B cell (primary cell): Measurements from ENCODE around the gene PISD. TPM values are rescaled to one million over a fixed set of nuclear protein-coding genes. Genes with fewer than 3 reads are reported as not detected.

ENCODE experiments used
- ATAC-seq: fragments of 200-7000 bp; cut with Tn5 transposase; one replicate; pipeline ENCODE4 v1.10.0; 2021; ENCODE audit warnings: low read depth, mild to moderate bottlenecking, moderate number of reproducible peaks, moderate library complexity
- CTCF ChIA-PET: fragments of 350-600 bp; sonication (Branson Sonifier 250); formaldehyde crosslinking; loops from one replicate; lab custom pipeline; 2021; ENCODE audit warnings: antibody characterized with exemption, inconsistent platforms; lab: Charles Lee
- POLR2A ChIA-PET: fragments of 350-600 bp; sonication (Branson Sonifier 250); formaldehyde crosslinking; loops from one replicate; lab custom pipeline; 2021; ENCODE audit warnings: antibody characterized with exemption; lab: Charles Lee
- DNase-seq: peaks from one replicate; pipeline ENCODE4 v3.0.0; 2013
- H2AFZ ChIP-seq: 2 replicates; pipeline ENCODE4 v1.6.1; 2012; ENCODE audit warnings: mild to moderate bottlenecking, low read depth, low read length; ENCODE audit not compliant: insufficient read depth, poor library complexity, severe bottlenecking
- H3K27ac ChIP-seq, 2 donors: 1 replicate in 1 of 2; 2 replicates in 1 of 2; pipeline ENCODE4 v1.5.1; 2012 to 2013; ENCODE audit warnings: low read length in 2 of 2, mild to moderate bottlenecking in 2 of 2, moderate library complexity in 1 of 2
- H3K27me3 ChIP-seq, 4 experiments: fragments of 200-600 bp in 1 of 4; sonication (generic) in 1 of 4; replicated peaks in 1 of 4; 1 replicate in 2 of 4; 2 replicates in 2 of 4; pipeline versions ENCODE4 v1.6.1 to v1.7.0; 2013 to 2016; ENCODE audit warnings: low read length in 3 of 4, mild to moderate bottlenecking in 2 of 4, mixed read lengths in 1 of 4, moderate library complexity in 1 of 4; ENCODE audit not compliant: insufficient read depth in 4 of 4, control insufficient read depth in 3 of 4; ENCODE audit errors: control extremely low read depth in 1 of 4
- H3K36me3 ChIP-seq, 2 experiments: replicated peaks in 1 of 2; 1 replicate in 1 of 2; 2 replicates in 1 of 2; pipeline versions ENCODE4 v1.6.1 to v1.7.1; 2013; ENCODE audit warnings: low read length in 1 of 2; ENCODE audit not compliant: insufficient read depth in 2 of 2, control insufficient read depth in 1 of 2; ENCODE audit errors: control extremely low read depth in 1 of 2, extremely low read depth in 1 of 2
- H3K4me1 ChIP-seq, 2 donors: fragments of 200-600 bp in 1 of 2; sonication (generic) in 1 of 2; 1 replicate in 1 of 2; 2 replicates in 1 of 2; pipeline versions ENCODE4 v1.5.1 to v1.6.1; 2013 to 2017; ENCODE audit warnings: low read length in 2 of 2; ENCODE audit not compliant: control insufficient read depth in 2 of 2, insufficient read depth in 2 of 2
- H3K4me2 ChIP-seq: replicated peaks from 2 replicates; pipeline ENCODE3; 2012; ENCODE audit warnings: mild to moderate bottlenecking, low read depth, low read length; ENCODE audit not compliant: poor library complexity, severe bottlenecking
- H3K4me3 ChIP-seq, 5 experiments: fragments of 200-600 bp in 1 of 5; sonication (generic) in 1 of 5; 1 replicate in 3 of 5; 2 replicates in 2 of 5; pipeline versions ENCODE4 v1.5.1 to v1.7.0; 2011 to 2016; ENCODE audit warnings: low read length in 4 of 5, mild to moderate bottlenecking in 4 of 5, low read depth in 2 of 5, control low read depth in 1 of 5, moderate library complexity in 1 of 5; ENCODE audit not compliant: insufficient read depth in 1 of 5; ENCODE audit errors: control extremely low read depth in 1 of 5, extremely low read depth in 1 of 5
- H3K79me2 ChIP-seq: fragments of 200-600 bp; sonication (generic); one replicate; pipeline ENCODE4 v1.6.0; 2016; ENCODE audit warnings: low read length; ENCODE audit not compliant: control insufficient read depth, insufficient read depth
- H3K9ac ChIP-seq: fragments of 200-600 bp; sonication (generic); 2 replicates; pipeline ENCODE4 v1.6.1; 2017; ENCODE audit warnings: mild to moderate bottlenecking, low read length, moderate library complexity
- H3K9me3 ChIP-seq, 3 donors: one replicate each; pipeline versions ENCODE4 v1.6.1 to v1.7.1; 2013; ENCODE audit warnings: low read length in 2 of 3; ENCODE audit not compliant: control insufficient read depth in 2 of 3, insufficient read depth in 1 of 3; ENCODE audit errors: control extremely low read depth in 1 of 3
- H4K20me1 ChIP-seq: 2 replicates; pipeline ENCODE4 v1.6.0; 2012; ENCODE audit warnings: mild to moderate bottlenecking, low read length; ENCODE audit not compliant: insufficient read depth, control insufficient read depth, poor library complexity, severe bottlenecking
- H3K27ac Mint-ChIP-seq: one replicate; pipeline ENCODE4 v1.8.0; 2021; ENCODE audit warnings: mixed read lengths
- H3K27me3 Mint-ChIP-seq: one replicate; pipeline ENCODE4 v1.8.0; 2021; ENCODE audit warnings: mixed read lengths
- H3K4me1 Mint-ChIP-seq: one replicate; pipeline ENCODE4 v1.8.0; 2021; ENCODE audit warnings: mixed read lengths
- H3K4me3 Mint-ChIP-seq: one replicate; pipeline ENCODE4 v1.8.0; 2021; ENCODE audit warnings: mixed read lengths
- H3K9me3 Mint-ChIP-seq: one replicate; pipeline ENCODE4 v1.8.0; 2022; ENCODE audit warnings: mixed read lengths; ENCODE audit not compliant: insufficient read depth
- CTCF ChIP-seq: fragments of 200-600 bp; IDR thresholded peaks from one replicate; pipeline ENCODE4 v1.8.0; 2022; ENCODE audit warnings: antibody characterized with exemption, mild to moderate bottlenecking
- EZH2 ChIP-seq: IDR thresholded peaks from 2 replicates; pipeline ENCODE4 v1.6.1; 2012; ENCODE audit warnings: borderline replicate concordance, low read depth, mild to moderate bottlenecking, moderate library complexity, low read length; ENCODE audit not compliant: insufficient read depth, poor library complexity, severe bottlenecking
- WGBS: methylation state at CpG from one replicate; pipeline ENCODE4 v1.1.5; 2013; ENCODE audit warnings: missing lambda C conversion rate; ENCODE audit not compliant: insufficient coverage; 5-methylcytosine and 5-hydroxymethylcytosine counted together
- intact Hi-C: fragments of 100-400 bp; cut with micrococcal nuclease; formaldehyde crosslinking; loops from one replicate; pipeline ENCODE4 v1.10.0; 2022
- polyA plus RNA-seq: library from polyadenylated mRNA; depleted of rRNA; stranded (reverse); fragments of >200 nt; gene quantifications from 2 replicates; pipeline ENCODE4 v1.2.3, GENCODE V29; 2012
- total RNA-seq, 2 donors: library from RNA; stranded (reverse); fragments of 120-200 nt in 1 of 2; gene quantifications; 1 replicate in 1 of 2; 2 replicates in 1 of 2; pipeline versions ENCODE4 v1.2.3 to v1.2.4, GENCODE V29; 2013 to 2022

PISD gene
- total and polyA plus RNA-seq, 2 donors (not counting 1 experiment from before 2014, with no cell fraction given): 35.6 to 52.5 TPM

GRCh38 chr22:31603574-31603973 lies 58.4 kb downstream of the PISD start:
- WGBS: 100% methylated on average over 4 of the region's 5 CpGs
- H3K27ac ChIP-seq: no peak overlapping the region
- CTCF ChIA-PET: interaction anchor here (0.6 kb wide), 1 partner anchor 346 kb away, joined by 3 read pairs; no protein-coding TSS in a partner anchor
- no peak for TF ChIP-seq EZH2
- no peak for TF ChIP-seq CTCF
- no peaks in the 10 kb centered on the region for H3K4me1 ChIP-seq
- H3K9me3 Mint-ChIP-seq: no peaks in the 10 kb centered on the region
- no peaks in the 10 kb centered on the region for H3K27me3 ChIP-seq
- ATAC-seq (no peak), DNase-seq (no peak)
- intact Hi-C loops: no loop called here
- no peaks in the 10 kb centered on the region for H3K9me3 ChIP-seq
- no peak overlapping the region for H2AFZ ChIP-seq
- H3K36me3 ChIP-seq: peaks cover 0 to 47% of the 10 kb centered on the region in 2 experiments
- no peaks in the 10 kb centered on the region for H3K4me1 Mint-ChIP-seq
- POLR2A ChIA-PET: no interaction called here
- H3K4me3 Mint-ChIP-seq: no peak overlapping the region
- no peak overlapping the region for H3K4me2 ChIP-seq
- H3K27me3 Mint-ChIP-seq: no peaks in the 10 kb centered on the region
- H3K79me2 ChIP-seq: no peaks in the 10 kb centered on the region
- H4K20me1 ChIP-seq: no peaks in the 10 kb centered on the region
- no peak overlapping the region for H3K9ac ChIP-seq
- no peak overlapping the region for H3K27ac Mint-ChIP-seq
- no peak overlapping the region for H3K4me3 ChIP-seq

GRCh38 chr22:31603081-31603525 lies 58.9 kb downstream of the PISD start:
- no peak overlapping the region for H3K27ac ChIP-seq
- no peak overlapping the region for H2AFZ ChIP-seq
- H3K9me3 ChIP-seq: no peaks in the 10 kb centered on the region
- no peak overlapping the region for H3K27ac Mint-ChIP-seq
- no peaks in the 10 kb centered on the region for H3K4me1 ChIP-seq
- H3K4me3 Mint-ChIP-seq: no peak overlapping the region
- no peaks in the 10 kb centered on the region for H3K9me3 Mint-ChIP-seq
- intact Hi-C loops: no loop called here
- no peak for ATAC-seq
- no peaks in the 10 kb centered on the region for H3K79me2 ChIP-seq
- H3K27me3 ChIP-seq: no peaks in the 10 kb centered on the region
- no peak overlapping the region for H3K4me2 ChIP-seq
- no peaks in the 10 kb centered on the region for H4K20me1 ChIP-seq
- POLR2A ChIA-PET: no interaction called here
- CTCF ChIA-PET: no interaction called here
- no peaks in the 10 kb centered on the region for H3K4me1 Mint-ChIP-seq
- no peak overlapping the region for H3K4me3 ChIP-seq
- 90% methylated on average over 10 of the region's 10 CpGs for WGBS
- H3K27me3 Mint-ChIP-seq: no peaks in the 10 kb centered on the region
- H3K9ac ChIP-seq: no peak overlapping the region
- TF ChIP-seq EZH2 (no peak), CTCF (no peak)
- peaks cover 0 to 43% of the 10 kb centered on the region in 2 experiments for H3K36me3 ChIP-seq
- DNase-seq: no peak
